ENCODE results near the gene HTR3E. TPM values are rescaled to one million over a fixed set of nuclear protein-coding genes. Genes with fewer than 3 reads are reported as not detected.
A peak's percentile ranks its signal among the peaks of the same experiment; 100 is the strongest.
"Not testable (repeated sequence)": the region's sequence is repeated elsewhere in the genome, so short reads cannot be mapped to it uniquely, and the experiment has no call there.

HTR3E gene
- total RNA-seq, 2 donors from 2014 or later = not detected

DNA sequence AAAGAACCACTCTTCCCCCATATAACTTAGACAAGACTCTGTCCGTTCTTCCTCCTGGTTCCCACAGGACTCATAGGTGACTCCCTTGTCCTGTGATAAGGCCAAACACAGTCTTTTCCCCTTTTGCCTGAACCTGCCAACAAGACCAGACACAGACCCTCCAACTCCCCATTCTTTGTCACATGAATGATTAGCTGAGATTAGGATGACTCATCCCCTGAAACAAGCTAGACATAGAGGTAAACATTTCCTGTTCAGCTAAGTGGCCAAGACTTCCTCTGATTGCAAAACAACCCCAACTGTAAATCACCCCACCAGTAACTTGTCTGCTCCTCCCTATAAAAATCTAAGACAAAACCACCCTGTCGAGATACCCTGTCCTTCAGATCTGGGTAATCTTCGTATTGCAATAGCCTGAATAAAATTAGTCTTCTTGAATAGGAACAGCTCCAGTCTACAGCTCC, 11.4 kb upstream of the HTR3E start:
- Mint-ChIP-seq H3K27ac (no peak overlapping the region), H3K9me3 (peaks cover 4 to 12% of the 10 kb centered on the region in 2 donors), H3K36me3 (peaks cover 7 to 13% of the 10 kb centered on the region in 2 donors)
- DNase-seq (ENCODE audit: low spot score in 2 of 2) (no peak), ATAC-seq (no peak)

DNA sequence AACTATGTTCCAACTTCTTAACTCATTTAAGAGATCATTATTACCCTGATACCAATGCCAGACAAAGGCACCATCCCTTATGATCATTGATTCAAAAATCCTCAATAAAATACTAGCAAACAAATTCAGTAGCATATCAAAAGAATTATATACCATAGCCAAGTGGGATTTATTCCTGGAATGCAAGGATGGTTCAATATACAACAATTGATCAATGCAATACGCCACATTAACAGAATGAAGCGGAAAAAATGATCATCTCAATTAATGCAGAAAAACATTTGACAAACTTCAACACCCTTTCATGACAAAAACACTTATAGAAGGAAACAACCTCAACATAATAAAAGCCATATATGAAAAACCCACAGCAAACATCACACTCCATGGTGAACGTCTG, 4.7 kb upstream of the HTR3E start:
- peaks cover 11 to 16% of the 10 kb centered on the region in 2 donors for H3K9me3 Mint-ChIP-seq
- ATAC-seq (no peak), DNase-seq (ENCODE audit: low spot score in 2 of 2) (no peak)
- H3K36me3 Mint-ChIP-seq = peaks cover 18 to 19% of the 10 kb centered on the region in 2 donors
- no peak overlapping the region for H3K27ac Mint-ChIP-seq

DNA sequence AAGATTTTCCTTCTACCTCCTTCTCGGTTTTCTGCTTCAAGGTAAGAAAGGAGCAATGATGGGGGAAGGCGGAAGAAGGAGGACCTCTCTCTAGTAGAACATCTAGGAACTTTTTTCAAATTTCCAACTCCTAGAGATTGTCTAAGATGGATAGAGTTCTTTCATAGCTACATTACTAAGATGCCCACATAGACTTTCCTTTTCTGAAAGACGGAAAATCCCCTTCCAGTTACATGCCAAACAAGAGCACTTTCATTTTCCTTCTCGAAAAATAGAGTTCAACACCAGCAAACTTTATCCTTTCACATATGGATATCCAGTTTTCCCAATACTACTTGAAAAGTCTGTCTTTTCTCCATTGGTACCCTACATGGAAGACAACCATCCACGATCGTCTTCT, 692 bp downstream of the HTR3E start:
- DNase-seq (ENCODE audit: low spot score in 2 of 2) (no peak), ATAC-seq (no peak)
- peaks cover 5 to 6% of the 10 kb centered on the region in 2 donors for H3K9me3 Mint-ChIP-seq
- H3K27ac Mint-ChIP-seq = no peak overlapping the region
- H3K36me3 Mint-ChIP-seq = peaks cover 6 to 8% of the 10 kb centered on the region in 2 donors

DNA sequence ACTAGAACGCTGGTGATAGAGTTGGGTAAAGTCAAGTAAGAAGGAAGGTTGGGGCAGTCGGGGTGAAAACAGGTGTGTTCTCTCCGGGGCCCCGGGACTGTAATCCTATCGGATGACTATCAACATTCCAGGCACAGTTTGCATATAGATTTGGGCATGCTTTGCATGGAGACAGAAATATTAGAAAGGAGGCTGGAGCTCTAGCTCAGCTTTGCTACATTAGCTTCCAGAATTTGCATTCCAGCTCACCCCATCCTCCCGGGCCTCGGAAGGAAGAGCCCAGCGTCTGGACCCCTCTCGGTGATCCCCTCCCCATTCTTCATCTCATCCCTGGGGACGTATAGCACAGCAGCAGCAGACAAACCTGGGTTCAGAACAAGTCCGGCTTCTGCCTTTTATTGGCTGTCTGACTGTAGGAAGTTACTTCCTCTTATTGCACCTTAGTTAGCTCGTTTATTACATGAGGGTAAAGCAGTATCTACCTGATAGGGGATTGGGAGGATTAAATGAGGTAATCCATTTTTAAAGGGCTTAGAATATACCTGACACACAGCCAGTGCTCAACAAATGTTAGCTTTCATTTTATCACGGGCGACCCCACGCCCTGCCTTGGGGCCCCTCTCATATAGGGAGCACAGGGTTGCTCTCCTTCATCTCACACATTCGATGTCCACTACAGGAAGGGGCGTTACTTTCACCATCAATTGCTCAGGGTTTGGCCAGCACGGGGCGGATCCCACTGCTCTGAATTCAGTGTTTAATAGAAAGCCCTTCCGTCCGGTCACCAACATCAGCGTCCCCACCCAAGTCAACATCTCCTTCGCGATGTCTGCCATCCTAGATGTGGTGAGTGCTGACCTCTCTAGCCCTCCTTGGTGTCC, 3.2 kb downstream of the HTR3E start:
- ATAC-seq = no peak
- Mint-ChIP-seq H3K36me3 (no peaks in the 10 kb centered on the region), H3K27ac (no peak overlapping the region)

DNA sequence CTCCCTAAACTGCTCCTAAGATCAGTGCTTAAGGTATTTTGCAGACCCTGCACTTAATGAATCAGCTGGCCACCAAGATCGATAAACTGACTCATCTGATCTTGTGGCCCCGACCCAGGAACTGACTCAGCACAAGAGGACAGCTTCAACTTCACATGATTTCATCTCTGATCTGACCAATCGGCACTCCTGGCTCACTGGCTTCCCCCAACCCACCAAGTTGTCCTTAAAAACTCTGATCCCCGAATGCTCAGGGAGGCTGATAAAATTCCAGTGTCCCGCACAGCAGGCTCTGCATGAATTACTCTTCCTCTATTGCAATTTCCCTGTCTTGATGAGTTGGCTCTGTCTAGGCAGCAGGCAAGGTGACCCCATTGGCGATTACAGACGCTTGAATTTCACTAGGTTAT, 13.5 kb downstream of the HTR3E start:
- Mint-ChIP-seq H3K9me3 (no peaks in the 10 kb centered on the region), H3K27ac (no peak overlapping the region), H3K36me3 (no peaks in the 10 kb centered on the region)
- no peak for DNase-seq (ENCODE audit: low spot score in 2 of 2)
- no peak for ATAC-seq

More for the DNA sequence above, 3.2 kb downstream of the HTR3E start:
- no peak for DNase-seq (ENCODE audit: low spot score in 2 of 2)
- no peaks in the 10 kb centered on the region for H3K9me3 Mint-ChIP-seq

DNA sequence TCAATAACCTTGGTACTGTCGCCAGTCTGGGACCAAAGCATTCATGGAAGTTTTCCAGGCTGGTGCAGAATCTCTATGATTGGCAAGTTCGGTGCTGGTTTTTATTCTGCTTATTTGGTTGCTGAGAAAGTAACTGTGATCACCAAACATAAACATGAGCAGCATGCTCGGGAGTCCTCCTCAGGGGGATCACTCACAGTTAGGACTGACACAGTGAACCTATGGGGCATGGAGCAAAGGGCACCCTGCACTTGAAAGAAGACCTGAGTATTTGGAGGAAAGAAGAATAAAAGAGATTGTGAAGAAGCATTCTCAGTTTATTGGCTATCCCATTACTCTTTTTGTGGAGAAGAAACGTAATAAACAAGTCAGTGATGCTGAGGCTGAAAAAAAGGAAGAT, 19.2 kb downstream of the HTR3E start:
- H3K9me3 Mint-ChIP-seq = no peaks in the 10 kb centered on the region
- H3K36me3 Mint-ChIP-seq = no peaks in the 10 kb centered on the region
- no peak for DNase-seq (ENCODE audit: low spot score in 2 of 2)
- no peak for ATAC-seq
- no peak overlapping the region for H3K27ac Mint-ChIP-seq

DNA sequence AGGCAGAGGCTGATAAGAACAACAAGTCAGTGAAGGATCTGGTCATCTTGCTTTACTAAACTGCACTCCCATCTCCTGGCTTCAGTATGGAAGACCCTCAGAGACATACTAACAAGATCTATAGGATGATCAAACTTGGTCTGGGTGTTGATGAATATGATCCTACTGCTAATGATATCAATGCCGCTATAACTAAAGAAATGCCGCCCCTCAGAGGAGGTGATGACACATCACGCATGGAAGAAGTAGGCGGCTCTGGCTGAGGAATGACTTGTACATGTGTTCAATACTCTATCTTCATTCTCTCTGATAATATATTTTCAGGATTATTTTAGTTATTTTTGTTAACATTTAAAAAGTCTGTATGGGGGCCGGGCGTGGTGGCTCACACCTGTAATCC, 20.8 kb downstream of the HTR3E start:
- Mint-ChIP-seq H3K9me3 (no peaks in the 10 kb centered on the region), H3K27ac (no peak overlapping the region), H3K36me3 (no peaks in the 10 kb centered on the region)
- no peak for ATAC-seq
- no peak for DNase-seq (ENCODE audit: low spot score in 2 of 2)

DNA sequence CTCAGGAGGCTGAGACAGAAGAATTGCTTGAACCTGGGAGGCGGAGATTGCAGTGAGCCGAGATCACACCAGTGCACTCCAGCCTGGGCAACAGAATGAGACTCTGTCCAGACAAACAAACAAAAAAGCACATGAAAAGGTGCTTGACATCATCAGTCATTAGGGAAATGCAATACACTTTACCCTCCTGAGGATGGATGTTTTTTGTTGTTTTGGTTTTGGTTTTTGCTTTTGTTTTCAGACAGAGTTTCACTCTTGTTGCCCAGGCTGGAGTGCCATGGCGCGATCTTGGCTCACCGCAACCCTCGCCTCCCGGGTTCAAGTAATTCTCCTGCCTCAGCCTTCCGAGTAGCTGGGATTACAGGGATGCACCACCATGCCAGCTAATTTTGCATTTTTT, 24.2 kb downstream of the HTR3E start:
- H3K27ac Mint-ChIP-seq; H3K9me3 Mint-ChIP-seq; ATAC-seq; H3K36me3 Mint-ChIP-seq; DNase-seq (ENCODE audit: low spot score in 2 of 2): not testable (repeated sequence)

DNA sequence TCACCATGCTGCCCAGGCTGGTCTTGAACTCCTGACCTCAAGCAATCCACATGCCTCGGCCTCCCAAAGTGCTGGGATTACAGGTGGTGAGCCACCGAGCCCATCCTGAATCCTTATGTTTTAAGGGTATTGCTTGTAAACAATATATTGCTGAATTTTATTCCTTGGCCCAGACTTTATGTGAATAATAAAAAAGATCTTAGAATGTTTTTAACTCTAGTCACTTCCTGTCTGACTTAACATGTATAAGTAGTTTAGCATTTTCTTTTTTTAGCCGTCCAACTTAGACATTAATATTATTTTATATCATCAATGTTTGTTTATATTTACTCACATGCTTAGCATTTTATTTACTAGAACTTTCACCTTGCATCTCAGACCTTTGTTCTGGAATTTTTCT, 29.1 kb downstream of the HTR3E start:
- Mint-ChIP-seq H3K27ac (no peak overlapping the region), H3K36me3 (no peaks in the 10 kb centered on the region), H3K9me3 (no peaks in the 10 kb centered on the region)
- ATAC-seq (no peak), DNase-seq (ENCODE audit: low spot score in 2 of 2) (no peak)

DNA sequence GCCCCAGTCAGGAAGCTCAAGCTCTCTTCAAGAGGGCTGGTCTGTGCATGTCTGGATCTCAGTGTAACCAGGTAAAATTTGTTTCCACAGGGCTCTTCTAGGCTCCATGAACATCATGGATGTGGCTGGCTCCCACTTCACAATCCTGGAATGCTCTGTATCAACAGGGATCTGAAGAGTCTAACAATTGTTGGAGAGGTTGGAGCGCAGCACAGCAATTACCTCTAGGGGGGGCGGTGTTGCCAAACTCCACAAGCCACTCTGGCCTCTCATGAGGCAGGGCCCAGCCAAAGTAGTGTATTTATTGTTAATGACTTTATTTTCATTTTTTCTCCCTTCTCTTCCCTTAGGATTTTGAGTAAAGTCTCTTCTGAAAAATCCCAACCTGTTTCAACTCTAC, 32.1 kb downstream of the HTR3E start:
- peaks cover 2 to 6% of the 10 kb centered on the region in 2 donors for H3K36me3 Mint-ChIP-seq
- H3K9me3 Mint-ChIP-seq = no peaks in the 10 kb centered on the region
- DNase-seq (ENCODE audit: low spot score in 2 of 2) (no peak), ATAC-seq (peak; percentile 40 to 47)
- H3K27ac Mint-ChIP-seq = no peak overlapping the region

DNA sequence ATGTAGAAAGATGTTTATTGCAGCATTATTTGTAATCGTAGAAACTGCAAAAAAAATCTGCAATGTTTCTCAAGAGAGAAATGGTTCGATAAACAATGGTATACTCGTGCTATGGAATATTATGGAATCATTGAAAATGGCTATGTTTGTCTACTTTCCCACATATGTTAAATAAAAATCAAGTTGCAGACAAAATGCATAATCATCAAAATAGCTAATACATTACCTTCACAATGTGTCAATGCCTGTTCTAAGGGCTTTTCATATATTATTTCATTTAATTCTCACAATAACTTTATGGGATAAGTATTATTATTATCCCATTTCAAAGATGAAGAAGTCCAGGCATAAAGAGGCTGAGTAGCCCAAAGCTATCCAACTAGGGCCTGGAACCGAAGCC, 36.1 kb downstream of the HTR3E start:
- no peak for ATAC-seq
- peaks cover 22 to 25% of the 10 kb centered on the region in 2 donors for H3K36me3 Mint-ChIP-seq
- no peak for DNase-seq (ENCODE audit: low spot score in 2 of 2)
- H3K27ac Mint-ChIP-seq = no peak overlapping the region
- H3K9me3 Mint-ChIP-seq = no peaks in the 10 kb centered on the region

DNA sequence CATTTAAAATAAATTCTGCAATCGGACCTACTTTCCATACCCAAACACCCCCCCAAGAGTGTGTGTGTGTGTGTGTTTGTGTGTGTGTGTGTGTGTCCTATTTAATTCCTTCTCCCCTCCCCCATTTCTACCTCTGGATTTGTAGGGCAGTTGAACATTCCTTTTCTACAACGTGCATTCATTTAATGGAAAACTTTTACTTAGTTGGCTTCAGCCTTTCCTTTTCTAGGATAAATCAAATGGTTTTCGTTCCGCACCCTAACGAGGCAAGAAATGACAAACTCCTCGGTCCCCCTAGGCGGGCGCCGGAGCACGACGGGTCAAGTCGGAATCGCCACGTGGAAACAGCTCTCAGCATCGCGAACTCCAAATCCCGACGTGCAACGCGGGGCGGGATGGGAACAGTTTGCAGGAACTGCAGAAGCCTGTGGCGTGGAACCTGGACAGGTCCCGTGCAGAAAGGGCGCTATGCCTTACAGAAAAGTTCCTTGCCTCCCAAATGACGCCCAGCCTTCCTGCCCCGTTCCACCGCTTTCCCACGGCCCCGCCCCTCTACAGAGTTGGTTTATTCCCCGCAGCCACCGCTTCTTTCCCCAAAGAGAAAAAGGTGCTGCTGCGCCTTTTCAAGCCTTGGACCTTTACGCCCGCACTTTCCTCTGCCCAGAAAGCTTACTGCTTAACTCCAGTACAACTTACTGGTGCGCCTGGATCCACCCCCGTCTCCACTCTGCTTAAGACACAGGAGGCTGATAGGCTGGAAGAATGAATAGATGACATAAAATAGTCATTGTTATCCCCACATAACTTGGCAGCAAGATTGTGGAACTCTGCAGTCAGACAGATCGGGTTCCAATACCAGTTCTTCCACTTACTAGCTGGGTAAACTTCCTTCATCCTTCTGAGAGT, 37.2 kb downstream of the HTR3E start:
- ATAC-seq (peak; percentile 14 to 61), DNase-seq (ENCODE audit: low spot score in 2 of 2) (peak in 1 of 2 donors; percentile 42)
- Mint-ChIP-seq H3K36me3 (peaks cover 24 to 25% of the 10 kb centered on the region in 2 donors), H3K9me3 (no peaks in the 10 kb centered on the region), H3K27ac (peak overlapping the region; percentile 88 to 96)

DNA sequence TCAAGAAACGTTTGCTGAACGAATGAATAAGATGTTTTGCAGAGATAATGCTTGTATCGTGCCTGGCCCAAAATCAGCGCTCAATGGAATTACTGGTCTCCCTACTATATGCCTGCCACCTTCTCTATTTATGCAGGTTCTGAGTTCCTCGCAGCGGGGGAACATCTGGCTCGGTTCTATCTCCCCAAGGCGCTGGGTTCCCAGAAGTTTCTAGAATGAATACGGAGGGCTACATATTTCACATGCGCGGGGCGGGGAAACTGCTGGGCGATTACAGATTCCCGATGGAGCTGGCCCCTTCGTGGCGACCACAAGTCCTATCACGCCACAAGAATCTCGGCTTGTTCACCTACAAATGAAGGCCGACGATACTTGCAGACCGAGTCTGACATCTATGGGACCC, 37.9 kb downstream of the HTR3E start:
- Mint-ChIP-seq H3K27ac (peak overlapping the region; percentile 88 to 96), H3K9me3 (no peaks in the 10 kb centered on the region), H3K36me3 (peaks cover 24 to 25% of the 10 kb centered on the region in 2 donors)
- DNase-seq (ENCODE audit: low spot score in 2 of 2) (no peak), ATAC-seq (peak; percentile 26 to 43)

DNA sequence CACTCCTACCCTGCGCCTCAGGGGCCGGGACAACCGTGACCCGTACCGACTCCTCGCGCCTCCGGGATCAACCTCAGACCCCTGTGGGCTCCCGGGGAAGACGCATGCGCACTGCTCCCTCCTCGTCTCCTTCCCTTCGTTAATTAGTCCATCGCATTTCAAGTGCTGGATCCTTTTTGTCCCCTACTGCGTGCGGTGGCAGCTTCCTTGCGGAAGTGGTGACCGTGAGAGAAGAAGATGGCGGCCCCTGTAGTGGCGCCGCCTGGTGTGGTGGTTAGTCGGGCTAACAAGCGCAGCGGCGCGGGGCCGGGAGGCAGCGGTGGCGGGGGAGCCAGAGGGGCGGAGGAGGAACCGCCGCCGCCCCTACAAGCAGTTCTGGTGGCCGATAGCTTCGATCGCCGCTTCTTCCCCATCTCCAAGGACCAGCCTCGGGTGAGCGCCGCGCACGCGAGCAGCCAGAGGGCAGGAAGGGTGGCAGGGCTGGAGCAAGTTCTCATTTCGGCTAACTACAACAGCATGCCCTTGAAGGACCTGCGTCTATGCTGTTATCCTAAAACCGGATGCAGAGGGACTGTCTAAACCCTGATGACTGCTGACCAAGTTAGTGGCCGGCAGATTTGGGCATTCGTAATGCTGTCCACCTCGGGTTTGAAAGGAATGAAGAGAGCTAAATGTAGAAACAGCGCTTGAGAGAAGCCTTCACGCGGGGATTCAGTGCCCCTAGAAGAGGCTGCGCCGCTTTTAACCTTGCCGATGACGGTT, 38.5 kb downstream of the HTR3E start, which contains the start of gene EIF2B5:
TSS of gene EIF2B5 (plus strand) at position 210 of the 762 bp plus-strand sequence. CDS start at position 238, 28 bp downstream.
- ATAC-seq (peak; percentile 90 to 93), DNase-seq (ENCODE audit: low spot score in 2 of 2) (peak; percentile 81 to 86)
- peaks cover 24 to 25% of the 10 kb centered on the region in 2 donors for H3K36me3 Mint-ChIP-seq
- peak within 1 kb of the TSS; percentile 88 to 96 for H3K27ac Mint-ChIP-seq
- H3K9me3 Mint-ChIP-seq = no peaks in the 10 kb centered on the region

DNA sequence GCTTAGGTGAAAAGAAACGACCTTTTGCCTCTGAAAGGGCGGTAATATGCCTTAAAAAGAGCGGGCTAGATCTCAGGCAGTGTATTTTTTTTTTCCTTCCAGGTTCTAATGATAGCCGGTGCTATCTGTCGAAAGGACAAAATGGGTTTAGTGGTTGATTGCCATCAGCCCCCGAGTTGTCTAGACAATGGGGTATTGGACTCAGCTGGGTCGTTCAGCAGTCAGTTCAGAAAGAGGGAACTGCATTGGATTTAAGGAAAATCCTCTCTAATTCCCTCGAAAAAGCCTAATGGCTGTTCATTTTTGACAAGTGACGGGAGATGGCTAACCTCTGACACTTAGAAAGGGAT, 39.0 kb downstream of the HTR3E start:
- Mint-ChIP-seq H3K27ac (peak overlapping the region; percentile 88 to 96), H3K36me3 (peaks cover 24 to 25% of the 10 kb centered on the region in 2 donors), H3K9me3 (no peaks in the 10 kb centered on the region)
- DNase-seq (ENCODE audit: low spot score in 2 of 2) (no peak), ATAC-seq (no peak)

DNA sequence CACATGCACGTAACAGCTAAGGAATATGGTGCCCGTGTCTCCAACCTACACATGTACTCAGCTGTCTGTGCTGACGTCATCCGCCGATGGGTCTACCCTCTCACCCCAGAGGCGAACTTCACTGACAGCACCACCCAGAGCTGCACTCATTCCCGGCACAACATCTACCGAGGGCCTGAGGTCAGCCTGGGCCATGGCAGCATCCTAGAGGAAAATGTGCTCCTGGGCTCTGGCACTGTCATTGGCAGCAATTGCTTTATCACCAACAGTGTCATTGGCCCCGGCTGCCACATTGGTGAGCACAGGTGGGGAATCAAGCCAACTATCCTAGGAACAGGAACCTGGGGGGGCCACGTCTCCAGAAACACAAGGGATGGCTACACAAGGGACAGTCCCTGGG, 43.6 kb downstream of the HTR3E start:
- DNase-seq (ENCODE audit: low spot score in 2 of 2) (no peak), ATAC-seq (no peak)
- Mint-ChIP-seq H3K9me3 (no peaks in the 10 kb centered on the region), H3K36me3 (peaks cover 13 to 16% of the 10 kb centered on the region in 2 donors), H3K27ac (no peak overlapping the region)
